Upper lobe of left lung (tissue), 6 donors: ENCODE data around the gene KCNA2. TPM values are rescaled to one million over a fixed set of nuclear protein-coding genes. Genes with fewer than 3 reads are reported as not detected.

ENCODE experiments used
- ATAC-seq, 2 donors: fragments of 200-7000 bp; cut with Tn5 transposase; one replicate each; pipeline ENCODE4 v1.9.1; 2022; ENCODE audit warnings: mild to moderate bottlenecking in 2 of 2, moderate library complexity in 2 of 2; ENCODE audit not compliant: low FRiP score in 2 of 2
- DNase-seq, 2 donors: peaks; one replicate each; pipeline ENCODE4 v3.0.0-alpha.2; 2019 to 2020
- H3K27ac ChIP-seq, 4 donors: fragments of 200-600 bp; sonication (generic); one replicate each; pipeline ENCODE4 v1.5.1; 2016 to 2019
- H3K27me3 ChIP-seq, 4 donors: fragments of 200-600 bp; sonication (generic); one replicate each; pipeline ENCODE4 v1.5.1; 2017 to 2019
- H3K36me3 ChIP-seq, 4 donors: fragments of 200-600 bp; sonication (generic); one replicate each; pipeline ENCODE4 v1.5.1; 2016 to 2019
- H3K4me1 ChIP-seq, 4 donors: fragments of 200-600 bp; sonication (generic); one replicate each; pipeline ENCODE4 v1.5.1; 2018 to 2019
- H3K4me3 ChIP-seq, 4 donors: fragments of 200-600 bp; sonication (generic); one replicate each; pipeline ENCODE4 v1.5.1; 2017 to 2019; ENCODE audit warnings: mild to moderate bottlenecking in 2 of 4, moderate library complexity in 1 of 4
- H3K9me3 ChIP-seq, 4 donors: fragments of 200-600 bp; sonication (generic); one replicate each; pipeline ENCODE4 v1.5.1; 2018 to 2019
- EP300 ChIP-seq, 4 donors: sonication (generic); formaldehyde crosslinking; IDR thresholded peaks; one replicate each; pipeline ENCODE4 v1.5.1; 2017; ENCODE audit warnings: antibody characterized with exemption in 4 of 4, control low read depth in 2 of 4
- POLR2A ChIP-seq, 4 donors: fragments of 450-650 bp; IDR thresholded peaks; one replicate each; pipeline ENCODE4 v1.5.1; 2016 to 2017; ENCODE audit warnings: antibody characterized with exemption in 4 of 4, mild to moderate bottlenecking in 2 of 4
- POLR2AphosphoS5 ChIP-seq, 2 donors: sonication (generic); formaldehyde crosslinking; IDR thresholded peaks; one replicate each; pipeline ENCODE4 v1.5.1; 2017; ENCODE audit warnings: antibody characterized with exemption in 2 of 2
- WGBS, 2 donors: methylation state at CpG; one replicate each; pipeline ENCODE4 v1.1.5; 2017 to 2018; 5-methylcytosine and 5-hydroxymethylcytosine counted together
- total RNA-seq, 6 donors: library from RNA; depleted of rRNA in 4 of 6; stranded (reverse); fragments of >200 nt in 4 of 6; gene quantifications; one replicate each; pipeline versions ENCODE4 v1.1.0 to v1.2.1, GENCODE V29; 2016 to 2021
- TF ChIP-seq, protein P1 (sequence below), 6 experiments: fragments of 450-650 bp in 4 of 6; fragments of 200-600 bp in 2 of 6; sonication (generic) in 2 of 6; IDR thresholded peaks; one replicate each; pipeline ENCODE4 v1.5.1; 2016 to 2019; ENCODE audit warnings: antibody characterized with exemption in 6 of 6
- donor health status: DM: no; HTN: no; CAD: no; lungs with moderate emphysema.
- donor health status: DM: no; HTN: yes; CAD: no; lungs with severe emphysema.

The KCNA2 gene
- total RNA-seq, 6 donors from 2014 or later, result under 0.01 to 0.77 (median 0.23) TPM

DNA sequence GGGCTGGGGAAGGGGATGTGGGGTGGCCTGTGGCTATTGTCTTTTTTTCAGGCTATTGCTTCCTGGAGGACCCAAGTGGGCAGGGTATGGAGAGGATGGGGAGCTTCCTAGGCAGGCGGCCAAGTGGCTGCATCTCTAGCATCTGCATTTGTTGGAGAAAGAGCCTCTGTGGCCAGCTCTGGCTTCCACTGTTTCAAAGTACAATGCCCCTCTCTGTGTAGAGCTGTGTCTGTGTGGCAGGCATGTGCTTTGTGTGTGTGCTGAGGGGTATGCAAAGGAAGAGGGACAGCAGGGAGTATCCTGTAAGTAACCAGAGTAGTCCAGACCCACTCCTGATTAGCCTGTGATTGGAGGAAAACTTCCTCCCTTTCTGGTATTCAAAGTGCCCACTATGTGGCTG is 40.6 kb downstream of the KCNA2 start:
- no peaks in the 10 kb centered on the region for H3K9me3 ChIP-seq
- whole genome bisulfite sequencing, 2 donors, result 43 to 86% methylated on average over 1 of the region's 1 CpG
- H3K4me1 ChIP-seq, result no peaks in the 10 kb centered on the region
- ATAC-seq (no peak), DNase-seq (no peak)
- TF ChIP-seq POLR2AphosphoS5 (IDR thresholded peaks at IDR 0.05) (no peak), POLR2A (IDR thresholded peaks at IDR 0.05) (no peak), EP300 (IDR thresholded peaks at IDR 0.05) (no peak)
- TF ChIP-seq, protein P1, sequence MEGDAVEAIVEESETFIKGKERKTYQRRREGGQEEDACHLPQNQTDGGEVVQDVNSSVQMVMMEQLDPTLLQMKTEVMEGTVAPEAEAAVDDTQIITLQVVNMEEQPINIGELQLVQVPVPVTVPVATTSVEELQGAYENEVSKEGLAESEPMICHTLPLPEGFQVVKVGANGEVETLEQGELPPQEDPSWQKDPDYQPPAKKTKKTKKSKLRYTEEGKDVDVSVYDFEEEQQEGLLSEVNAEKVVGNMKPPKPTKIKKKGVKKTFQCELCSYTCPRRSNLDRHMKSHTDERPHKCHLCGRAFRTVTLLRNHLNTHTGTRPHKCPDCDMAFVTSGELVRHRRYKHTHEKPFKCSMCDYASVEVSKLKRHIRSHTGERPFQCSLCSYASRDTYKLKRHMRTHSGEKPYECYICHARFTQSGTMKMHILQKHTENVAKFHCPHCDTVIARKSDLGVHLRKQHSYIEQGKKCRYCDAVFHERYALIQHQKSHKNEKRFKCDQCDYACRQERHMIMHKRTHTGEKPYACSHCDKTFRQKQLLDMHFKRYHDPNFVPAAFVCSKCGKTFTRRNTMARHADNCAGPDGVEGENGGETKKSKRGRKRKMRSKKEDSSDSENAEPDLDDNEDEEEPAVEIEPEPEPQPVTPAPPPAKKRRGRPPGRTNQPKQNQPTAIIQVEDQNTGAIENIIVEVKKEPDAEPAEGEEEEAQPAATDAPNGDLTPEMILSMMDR (IDR thresholded peaks at IDR 0.05), result no peak
- H3K36me3 ChIP-seq, result no peaks in the 10 kb centered on the region
- H3K27me3 ChIP-seq, result no peaks in the 10 kb centered on the region
- no peak overlapping the region for H3K27ac ChIP-seq
- no peak overlapping the region for H3K4me3 ChIP-seq

GRCh38 chr1:110563089-110563488 is 43.1 kb downstream of the KCNA2 start:
- no peak for ATAC-seq
- DNase-seq, result no peak
- no peak overlapping the region for H3K4me3 ChIP-seq
- no peaks in the 10 kb centered on the region for H3K27me3 ChIP-seq
- H3K36me3 ChIP-seq, result no peaks in the 10 kb centered on the region
- TF ChIP-seq POLR2AphosphoS5 (IDR thresholded peaks at IDR 0.05), result no peak
- TF ChIP-seq EP300 (IDR thresholded peaks at IDR 0.05), result no peak
- TF ChIP-seq, protein P1 (IDR thresholded peaks at IDR 0.05), result no peak
- no peak for TF ChIP-seq POLR2A (IDR thresholded peaks at IDR 0.05)
- 82 to 90% methylated on average over 4 of the region's 4 CpGs for WGBS, 2 donors
- no peak overlapping the region for H3K27ac ChIP-seq
- no peaks in the 10 kb centered on the region for H3K9me3 ChIP-seq
- no peaks in the 10 kb centered on the region for H3K4me1 ChIP-seq

GRCh38 chr1:110561596-110561995 is 44.6 kb downstream of the KCNA2 start:
- no peak for DNase-seq
- 79% methylated on average over 7 of the region's 7 CpGs; no CpG with 5 or more reads in 1 of the 2 donors for WGBS, 2 donors
- H3K27me3 ChIP-seq, result no peaks in the 10 kb centered on the region
- ATAC-seq, result no peak
- no peaks in the 10 kb centered on the region for H3K9me3 ChIP-seq
- H3K4me1 ChIP-seq, result no peaks in the 10 kb centered on the region
- no peak overlapping the region for H3K4me3 ChIP-seq
- TF ChIP-seq EP300 (IDR thresholded peaks at IDR 0.05) (no peak), POLR2AphosphoS5 (IDR thresholded peaks at IDR 0.05) (no peak), POLR2A (IDR thresholded peaks at IDR 0.05) (no peak)
- TF ChIP-seq, protein P1 (IDR thresholded peaks at IDR 0.05), result no peak
- H3K36me3 ChIP-seq, result no peaks in the 10 kb centered on the region
- no peak overlapping the region for H3K27ac ChIP-seq

DNA sequence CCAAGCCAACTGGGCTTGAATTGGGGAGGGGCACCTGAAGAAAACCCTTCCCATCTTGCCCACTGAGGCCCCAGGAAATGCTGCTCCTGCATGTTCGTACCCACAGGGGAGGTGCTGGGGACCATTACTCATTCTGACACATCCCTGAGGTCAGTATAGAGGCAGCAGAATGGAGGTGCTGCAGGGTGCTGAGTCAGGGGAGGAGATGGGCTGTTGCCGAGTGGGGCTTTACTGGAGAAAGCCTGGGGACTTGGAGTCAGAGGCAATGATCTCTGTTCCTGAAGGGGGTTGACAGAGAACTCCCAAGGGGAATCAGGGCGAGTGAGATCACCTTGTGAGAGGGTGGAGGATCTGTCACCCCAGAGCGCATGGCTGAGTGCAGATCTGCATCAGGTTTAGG is 47.0 kb downstream of the KCNA2 start:
- peaks cover 0 to 8% (median 5%) of the 10 kb centered on the region in 4 donors for H3K27me3 ChIP-seq
- 47 to 63% methylated on average over 4 of the region's 4 CpGs for WGBS, 2 donors
- peaks cover 5 to 13% (median 10%) of the 10 kb centered on the region in 4 donors for H3K4me1 ChIP-seq
- ATAC-seq (no peak), DNase-seq (no peak)
- no peak overlapping the region for H3K4me3 ChIP-seq
- H3K9me3 ChIP-seq, result no peaks in the 10 kb centered on the region
- TF ChIP-seq POLR2AphosphoS5 (IDR thresholded peaks at IDR 0.05) (no peak), POLR2A (IDR thresholded peaks at IDR 0.05) (no peak), EP300 (IDR thresholded peaks at IDR 0.05) (no peak)
- TF ChIP-seq, protein P1 (IDR thresholded peaks at IDR 0.05), result no peak
- H3K27ac ChIP-seq, result no peak overlapping the region
- no peaks in the 10 kb centered on the region for H3K36me3 ChIP-seq

DNA sequence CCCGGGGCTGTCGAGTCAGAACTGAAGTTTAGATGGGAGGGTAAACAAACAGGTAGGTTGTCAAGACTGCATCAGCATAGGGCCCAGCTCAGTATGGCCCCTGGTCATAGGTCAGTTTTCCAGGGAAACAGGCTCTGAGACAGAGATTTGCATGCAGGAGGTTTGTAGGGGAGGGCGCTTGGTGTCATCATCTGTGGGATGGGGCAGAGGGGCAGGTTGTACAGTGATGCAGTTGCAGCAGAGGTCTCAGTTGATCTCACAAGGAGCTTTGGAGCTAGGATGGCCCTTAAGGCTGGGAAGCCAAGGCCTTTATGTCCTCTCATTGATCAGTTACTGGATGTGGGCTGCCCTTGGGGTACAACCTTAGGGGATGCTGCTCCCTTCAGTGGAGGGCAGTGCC is 48.7 kb downstream of the KCNA2 start:
- ATAC-seq (no peak), DNase-seq (no peak)
- H3K9me3 ChIP-seq, result no peaks in the 10 kb centered on the region
- WGBS, 2 donors, result 52 to 77% methylated on average over 3 of the region's 3 CpGs
- peaks cover 5 to 13% (median 10%) of the 10 kb centered on the region in 4 donors for H3K4me1 ChIP-seq
- no peak overlapping the region for H3K4me3 ChIP-seq
- TF ChIP-seq POLR2A (IDR thresholded peaks at IDR 0.05) (no peak), EP300 (IDR thresholded peaks at IDR 0.05) (no peak), POLR2AphosphoS5 (IDR thresholded peaks at IDR 0.05) (no peak)
- TF ChIP-seq, protein P1 (IDR thresholded peaks at IDR 0.05), result no peak
- H3K27ac ChIP-seq, result no peak overlapping the region
- H3K27me3 ChIP-seq, result peaks cover 0 to 8% (median 5%) of the 10 kb centered on the region in 4 donors
- H3K36me3 ChIP-seq, result no peaks in the 10 kb centered on the region
